Lower leg skin (tissue), 4 donors: ENCODE results near the gene FOXP3. TPM values are rescaled to one million over a fixed set of nuclear protein-coding genes. Genes with fewer than 3 reads are reported as not detected.

Source experiments
- DNase-seq, 2 donors: peaks; one replicate each; pipeline ENCODE4 v3.0.0-alpha.2; 2019; ENCODE audit warnings: low spot score in 2 of 2
- H3K4me3 ChIP-seq: fragments of 200-600 bp; sonication (generic); 2 replicates; pipeline ENCODE4 v1.5.1; 2017; ENCODE audit warnings: mild to moderate bottlenecking, low read depth; ENCODE audit not compliant: poor library complexity, severe bottlenecking
- CTCF ChIP-seq, 3 donors: fragments of 450-650 bp; IDR thresholded peaks; one replicate each; pipeline ENCODE4 v1.5.1; 2016; ENCODE audit warnings: antibody characterized with exemption in 3 of 3, mild to moderate bottlenecking in 3 of 3, moderate library complexity in 2 of 3
- POLR2A ChIP-seq, 2 donors: fragments of 450-650 bp; IDR thresholded peaks; one replicate each; pipeline ENCODE4 v1.6.1; 2016 to 2017; ENCODE audit warnings: antibody characterized with exemption in 2 of 2, mild to moderate bottlenecking in 1 of 2, moderate library complexity in 1 of 2
- WGBS, 2 donors: methylation state at CpG; one replicate each; pipeline ENCODE4 v1.1.5; 2018; 5-methylcytosine and 5-hydroxymethylcytosine counted together
- intact Hi-C: fragments of 100-400 bp; cut with DNase I; formaldehyde crosslinking; loops from one replicate; pipeline ENCODE4 v1.15.0; 2023; ENCODE audit warnings: low total_unique reads
- total RNA-seq, 4 donors: library from RNA; depleted of rRNA; stranded (reverse); fragments of >200 nt; gene quantifications; one replicate each; pipeline ENCODE4 v1.1.0, GENCODE V29; 2016

Gene FOXP3
- total RNA-seq, 4 donors from 2014 or later: 0.69 to 1.1 (median 0.92) TPM

- TF ChIP-seq POLR2A (IDR thresholded peaks at IDR 0.05) (no peak), CTCF (IDR thresholded peaks at IDR 0.05) (no peak)
- no peak overlapping the region for H3K4me3 ChIP-seq
- intact Hi-C loops: no loop called here
- DNase-seq: no peak
- WGBS, 2 donors: 84 to 87% methylated on average over 14 of the region's 14 CpGs
Measured at GRCh38 chrX:49214996-49215526, 49.4 kb downstream of the FOXP3 start.

GRCh38 chrX:49214416-49214815 is 50.1 kb downstream of the FOXP3 start:
- no peak for DNase-seq
- TF ChIP-seq POLR2A (IDR thresholded peaks at IDR 0.05): no peak
- no peak for TF ChIP-seq CTCF (IDR thresholded peaks at IDR 0.05)
- WGBS, 2 donors: 45 to 72% methylated on average over 2 of the region's 2 CpGs
- intact Hi-C loops: no loop called here
- no peak overlapping the region for H3K4me3 ChIP-seq

- 78 to 83% methylated on average over 1 of the region's 1 CpG for WGBS, 2 donors
- no peak for TF ChIP-seq CTCF (IDR thresholded peaks at IDR 0.05)
- no peak for TF ChIP-seq POLR2A (IDR thresholded peaks at IDR 0.05)
- intact Hi-C loops: no loop called here
- no peak for DNase-seq
- no peak overlapping the region for H3K4me3 ChIP-seq
Measured at GRCh38 chrX:49212861-49213260, 51.6 kb downstream of the FOXP3 start.

GRCh38 chrX:49212209-49212608 is 52.3 kb downstream of the FOXP3 start:
- no peak overlapping the region for H3K4me3 ChIP-seq
- WGBS, 2 donors: 90 to 92% methylated on average over 2 of the region's 2 CpGs
- no peak for TF ChIP-seq POLR2A (IDR thresholded peaks at IDR 0.05)
- no peak for TF ChIP-seq CTCF (IDR thresholded peaks at IDR 0.05)
- intact Hi-C loops: no loop called here
- DNase-seq: no peak

GRCh38 chrX:49211074-49211473 is 53.4 kb downstream of the FOXP3 start:
- 81% methylated on average over 6 to 9 of the region's 9 CpGs for WGBS, 2 donors
- no peak for DNase-seq
- TF ChIP-seq POLR2A (IDR thresholded peaks at IDR 0.05) (no peak), CTCF (IDR thresholded peaks at IDR 0.05) (no peak)
- intact Hi-C loops: no loop called here
- no peak overlapping the region for H3K4me3 ChIP-seq

DNA sequence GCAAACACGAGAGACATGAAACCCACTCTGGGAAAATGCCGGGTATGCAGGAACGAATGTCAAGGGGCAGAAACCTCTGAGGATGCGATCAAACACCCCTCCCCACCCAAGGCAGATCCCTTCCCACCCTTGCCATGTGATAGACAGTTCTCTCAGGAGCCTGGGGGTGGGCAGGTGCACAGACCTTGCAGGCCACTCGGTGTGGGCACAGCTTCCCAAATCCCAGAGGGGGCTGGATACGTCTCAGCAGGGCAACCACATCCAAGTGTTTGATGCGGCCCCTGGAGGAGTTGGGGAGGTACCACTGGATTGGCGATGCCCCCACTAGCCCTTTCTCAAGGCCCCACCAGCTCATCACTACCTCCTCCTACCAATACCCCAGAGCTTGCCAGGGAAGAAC is 54.1 kb downstream of the FOXP3 start:
- intact Hi-C loops: no loop called here
- no peak overlapping the region for H3K4me3 ChIP-seq
- WGBS, 2 donors: 46 to 66% methylated on average over 4 to 7 of the region's 8 CpGs
- no peak for DNase-seq
- no peak for TF ChIP-seq POLR2A (IDR thresholded peaks at IDR 0.05)
- TF ChIP-seq CTCF (IDR thresholded peaks at IDR 0.05): no peak
